DOHH2 (cell line): ENCODE measurements around the gene COX14.

ENCODE experiments used
- CTCF ChIP-seq: fragments of 200-600 bp; sonication (generic); IDR thresholded peaks from one replicate; pipeline ENCODE4 v1.5.1; 2014; ENCODE audit warnings: antibody characterized with exemption, mild to moderate bottlenecking, low read depth, low read length; ENCODE audit not compliant: poor library complexity, severe bottlenecking
- EZH2phosphoT487 ChIP-seq: fragments of 200-600 bp; sonication (generic); IDR thresholded peaks from 2 replicates; pipeline ENCODE4 v1.6.1; 2017; ENCODE audit warnings: borderline replicate concordance, mild to moderate bottlenecking, antibody characterized with exemption, low read length, moderate library complexity, mixed read lengths

GRCh38 chr12:50069539-50069938 is 42.5 kb upstream of the COX14 start:
- no peak for TF ChIP-seq CTCF
- no peak for TF ChIP-seq EZH2phosphoT487
